GM18520 (cell line): ENCODE data around the gene ATAD3B.
"Not testable (repeated sequence)": the region's sequence is repeated elsewhere in the genome, so short reads cannot be mapped to it uniquely, and the experiment has no call there.

Source experiments
- ATAC-seq: cut with Tn5 transposase; IDR thresholded peaks from one replicate; pipeline ENCODE4 v1.9.1; 2021; ENCODE audit not compliant: unreplicated experiment

ATAD3B gene

DNA sequence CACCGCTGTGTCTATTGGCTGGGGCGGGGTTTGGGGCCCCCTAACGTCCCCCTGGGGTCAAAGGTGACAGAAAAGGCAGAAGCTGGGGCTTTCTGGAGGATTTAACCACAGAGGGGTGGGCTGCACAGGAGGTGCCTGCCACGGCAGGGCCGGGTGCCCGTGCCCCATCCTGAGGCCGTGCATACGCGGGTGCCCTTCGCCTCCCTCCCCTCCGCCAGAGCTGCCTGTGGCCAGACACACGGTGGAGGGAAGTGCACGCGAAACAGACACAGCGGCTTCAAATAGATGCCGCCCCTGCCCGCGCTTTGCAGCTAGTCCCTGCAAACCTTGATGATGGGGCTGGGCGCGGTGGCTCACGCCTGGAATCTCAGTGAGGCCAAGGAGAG is 37.9 kb downstream of the ATAD3B start:
- ATAC-seq, result not testable (repeated sequence)

DNA sequence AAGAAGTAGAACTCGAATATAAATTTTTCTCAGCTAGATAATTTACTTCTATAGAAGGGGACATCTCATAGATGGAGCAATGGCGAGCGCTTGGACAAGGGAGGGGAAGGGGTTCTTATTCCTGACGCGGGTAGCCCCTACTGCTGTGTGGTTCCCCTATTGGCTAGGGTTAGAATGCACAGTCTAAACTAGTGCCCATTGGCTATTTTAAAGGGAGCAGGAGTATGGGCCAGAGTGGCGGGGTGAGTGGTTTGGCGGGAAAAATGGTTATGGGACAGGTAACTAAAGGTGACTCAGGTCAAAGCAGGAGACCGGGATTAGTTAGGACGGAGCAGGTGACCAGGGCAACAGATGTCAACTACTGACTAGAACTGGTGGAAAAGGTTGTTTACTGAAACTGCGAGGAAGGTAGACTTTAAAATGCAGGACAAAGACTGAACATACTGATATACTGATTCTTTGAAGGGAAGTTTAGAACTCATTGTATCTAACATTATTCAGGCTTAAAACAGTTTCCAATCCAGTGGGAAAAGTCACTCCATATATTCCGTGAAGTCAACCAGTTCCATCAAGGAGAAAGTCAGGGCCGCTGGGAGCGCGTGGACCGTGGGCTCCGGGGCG is 39.5 kb downstream of the ATAD3B start:
- no peak for ATAC-seq

DNA sequence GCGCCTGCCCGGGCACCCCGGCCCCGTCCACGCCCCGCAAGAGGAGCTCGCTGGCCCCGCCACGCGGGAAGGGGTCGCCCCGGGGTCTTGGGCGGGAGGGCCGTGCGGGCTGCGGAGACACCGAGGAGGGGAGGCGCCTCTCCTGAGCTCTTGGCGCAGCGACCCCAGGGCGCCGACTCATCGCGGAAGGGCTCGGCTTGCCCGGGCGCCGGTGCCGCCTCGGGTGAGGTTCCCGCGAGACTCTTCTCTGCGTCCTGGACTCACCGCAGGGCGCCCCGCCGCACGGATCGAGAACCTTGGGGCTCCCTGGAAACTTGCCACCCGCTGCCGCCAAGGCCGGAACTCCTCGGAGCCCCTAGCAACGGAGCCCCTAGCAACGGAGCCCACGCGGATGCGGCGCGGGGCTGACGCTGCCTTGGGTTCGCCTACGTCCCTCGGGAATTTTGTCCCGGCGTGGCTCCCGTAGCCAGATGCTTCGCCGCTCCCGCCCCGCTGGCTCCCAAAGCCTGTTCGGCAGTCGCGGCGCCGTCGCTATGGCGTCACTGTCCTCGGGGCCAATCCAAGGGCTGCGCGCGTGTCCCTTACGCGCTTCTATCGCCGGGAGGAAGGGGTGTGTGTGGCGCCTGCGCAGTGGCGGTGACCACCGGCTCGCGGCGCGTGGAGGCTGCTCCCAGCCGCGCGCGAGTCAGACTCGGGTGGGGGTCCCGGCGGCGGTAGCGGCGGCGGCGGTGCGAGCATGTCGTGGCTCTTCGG is 40.1 kb downstream of the ATAD3B start, which contains the start of gene ATAD3A:
TSS of gene ATAD3A (plus strand) at position 630 of the 753 bp plus-strand sequence. CDS start at position 737, 107 bp downstream.
- ATAC-seq, result peak; percentile 84

DNA sequence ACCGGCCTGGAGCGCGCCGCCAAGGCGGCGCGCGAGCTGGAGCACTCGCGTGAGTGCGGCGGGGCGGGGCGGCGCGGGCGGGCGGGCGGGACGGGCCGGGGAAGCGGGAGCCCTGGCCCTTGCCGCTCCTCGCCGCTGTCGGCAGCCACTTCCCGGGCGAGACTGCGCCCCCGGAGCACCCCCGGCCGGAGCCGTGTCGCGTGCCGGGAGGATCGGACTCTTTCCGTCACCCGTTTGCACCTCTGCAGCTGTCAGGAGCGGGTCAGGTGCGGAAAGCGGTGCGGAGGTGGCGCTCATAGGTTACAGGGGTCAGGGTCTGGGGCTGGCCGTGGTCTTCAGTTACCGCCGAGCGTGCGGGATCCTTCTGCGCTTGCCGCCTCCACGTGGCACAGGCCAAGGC is 40.9 kb downstream of the ATAD3B start:
- not testable (repeated sequence) for ATAC-seq

DNA sequence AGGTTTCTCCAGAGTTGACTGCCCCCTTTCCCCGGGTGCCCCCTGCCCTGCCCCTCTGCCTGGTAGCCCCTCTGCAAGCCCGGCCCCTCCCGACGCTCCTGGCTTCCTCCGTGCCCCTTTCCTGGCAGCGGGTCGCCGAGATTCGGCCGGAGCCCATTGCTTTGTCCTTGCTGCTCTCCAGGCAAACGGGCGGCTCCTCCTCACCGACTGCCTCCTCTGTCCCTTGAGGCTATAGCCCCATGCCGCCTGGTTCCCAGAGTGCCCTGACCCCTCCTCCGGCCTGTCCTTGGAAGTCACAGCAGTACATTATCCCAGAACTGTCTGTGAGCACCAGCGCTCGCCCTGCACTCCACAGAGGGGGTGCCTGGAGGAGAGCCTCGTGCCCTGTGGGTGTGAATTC is 42.1 kb downstream of the ATAD3B start:
- not testable (repeated sequence) for ATAC-seq

DNA sequence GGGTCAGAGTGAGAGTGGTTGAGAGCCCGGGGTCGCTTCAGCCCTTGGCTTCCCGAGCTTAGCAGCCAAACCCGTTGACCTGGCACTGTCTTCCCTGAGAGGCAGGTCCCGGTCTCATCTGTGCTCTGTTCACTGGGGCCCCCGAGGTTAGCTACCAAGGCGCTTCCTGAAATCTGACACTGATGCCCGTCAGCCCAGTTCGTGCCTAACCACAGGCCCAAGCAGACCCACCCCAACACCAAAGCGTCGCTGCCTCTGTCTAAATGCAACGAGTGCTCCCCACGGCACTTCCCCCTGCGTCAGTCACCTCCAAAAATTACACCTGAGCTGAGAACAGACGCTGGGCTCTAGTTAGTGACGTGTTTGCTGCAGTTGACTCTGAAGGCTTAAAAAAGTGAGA is 42.8 kb downstream of the ATAD3B start:
- ATAC-seq, result not testable (repeated sequence)

DNA sequence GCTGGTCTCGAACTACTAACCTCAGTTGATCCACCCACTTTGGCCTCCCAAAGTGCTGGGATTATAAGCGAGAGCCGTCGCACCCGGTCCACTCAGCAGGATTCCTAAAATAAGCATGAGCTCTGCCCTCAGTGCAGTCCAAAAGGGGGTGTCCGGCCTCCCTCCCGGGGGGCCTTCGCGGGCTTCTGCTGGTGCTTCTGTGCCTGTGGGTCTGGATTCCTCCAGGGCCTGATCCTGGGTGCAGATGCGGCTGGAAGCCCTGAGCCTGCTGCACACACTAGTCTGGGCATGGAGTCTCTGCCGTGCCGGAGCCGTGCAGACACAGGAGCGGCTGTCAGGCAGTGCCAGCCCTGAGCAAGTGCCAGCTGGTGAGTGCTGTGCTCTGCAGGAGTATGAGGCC is 45.4 kb downstream of the ATAD3B start:
- ATAC-seq, result not testable (repeated sequence)

DNA sequence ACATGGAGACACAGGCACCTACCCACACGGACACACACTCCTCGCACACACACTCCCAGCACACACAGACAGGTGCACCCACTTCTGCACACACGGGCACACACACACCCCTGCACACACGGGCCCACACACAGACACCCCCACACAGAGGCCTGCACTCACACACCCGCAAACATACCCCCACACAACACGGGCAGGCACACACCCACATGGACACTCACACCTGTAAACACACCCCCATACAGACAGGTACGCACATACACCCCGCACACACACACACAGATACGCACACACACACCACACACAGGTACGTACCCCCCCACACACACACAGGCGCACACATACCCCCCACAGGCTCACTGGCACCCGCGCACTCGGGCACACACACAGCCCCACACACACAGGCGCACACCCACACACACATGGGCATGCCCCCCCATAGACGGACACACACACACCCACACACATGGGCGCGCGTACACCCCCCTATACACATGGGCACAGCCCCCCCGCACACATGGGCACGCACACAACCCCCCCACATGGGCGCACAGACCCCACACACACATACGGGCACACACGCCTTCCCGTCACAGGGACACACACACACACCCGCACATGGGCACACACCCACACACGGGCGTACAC is 46.5 kb downstream of the ATAD3B start:
- ATAC-seq, result no peak

DNA sequence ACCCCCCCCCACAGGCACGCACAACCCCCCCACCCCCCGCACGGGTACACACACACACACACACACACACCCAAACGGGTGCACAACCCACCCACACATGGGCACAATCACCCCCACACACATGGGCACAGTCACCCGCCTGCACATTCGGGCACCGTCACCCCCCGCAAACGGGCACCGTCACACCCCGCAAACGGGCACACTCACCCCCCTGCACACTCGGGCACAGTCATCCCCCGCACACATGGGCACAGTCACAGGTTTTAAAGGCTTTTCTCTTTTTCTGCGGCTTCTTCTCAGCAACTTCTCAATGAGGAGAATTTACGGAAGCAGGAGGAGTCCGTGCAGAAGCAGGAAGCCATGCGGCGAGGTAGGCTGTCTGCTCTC is 47.0 kb downstream of the ATAD3B start:
- ATAC-seq, result not testable (repeated sequence)

DNA sequence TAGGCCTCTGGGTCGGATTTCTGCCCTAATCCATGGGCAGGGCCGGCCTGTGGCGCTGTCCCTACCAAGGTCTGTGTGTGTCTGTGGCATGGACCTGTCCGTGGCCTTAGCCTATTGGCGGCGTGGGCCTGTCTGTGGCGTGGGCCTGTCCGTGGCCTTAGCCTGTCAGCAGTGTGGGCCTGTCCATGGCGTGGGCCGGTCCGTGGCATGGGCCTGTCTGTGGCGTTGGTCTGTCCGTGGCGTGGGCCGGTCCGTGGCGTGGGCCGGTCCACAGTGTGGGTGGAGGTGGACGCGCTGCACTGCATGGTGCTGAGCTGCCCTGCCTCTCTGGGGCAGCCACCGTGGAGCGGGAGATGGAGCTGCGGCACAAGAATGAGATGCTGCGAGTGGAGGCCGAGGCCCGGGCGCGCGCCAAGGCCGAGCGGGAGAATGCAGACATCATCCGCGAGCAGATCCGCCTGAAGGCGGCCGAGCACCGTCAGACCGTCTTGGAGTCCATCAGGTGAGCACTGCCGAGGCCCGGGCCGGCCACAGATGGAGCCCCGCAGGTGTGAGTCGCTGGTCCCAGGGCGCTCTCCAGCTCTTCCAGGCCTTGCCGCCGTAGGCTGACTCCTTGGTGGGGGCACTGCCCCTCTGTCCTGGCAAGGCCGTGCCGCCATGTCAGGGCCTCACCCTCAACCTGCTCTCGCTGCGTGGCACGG is 48.4 kb downstream of the ATAD3B start:
- ATAC-seq, result not testable (repeated sequence)

DNA sequence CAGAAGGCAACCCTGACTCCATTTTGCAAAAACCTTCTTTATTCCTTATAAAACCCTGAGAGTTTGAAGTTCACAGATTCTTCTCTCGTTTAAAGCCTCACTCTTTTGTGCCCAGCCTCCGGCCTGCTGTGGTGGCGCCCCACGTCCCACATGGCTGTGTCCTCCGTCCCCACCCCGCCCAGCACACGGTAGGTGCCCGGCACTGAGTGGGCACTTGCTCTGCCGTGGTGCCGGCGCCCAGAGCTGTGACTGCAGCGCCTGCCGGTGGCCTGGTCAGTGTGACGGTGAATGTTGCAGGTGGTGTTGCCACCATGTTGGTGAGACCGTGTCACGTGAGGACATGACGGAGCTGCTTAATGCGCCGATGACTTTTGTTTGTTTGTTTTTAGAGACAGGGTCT is 49.8 kb downstream of the ATAD3B start:
- no peak for ATAC-seq

DNA sequence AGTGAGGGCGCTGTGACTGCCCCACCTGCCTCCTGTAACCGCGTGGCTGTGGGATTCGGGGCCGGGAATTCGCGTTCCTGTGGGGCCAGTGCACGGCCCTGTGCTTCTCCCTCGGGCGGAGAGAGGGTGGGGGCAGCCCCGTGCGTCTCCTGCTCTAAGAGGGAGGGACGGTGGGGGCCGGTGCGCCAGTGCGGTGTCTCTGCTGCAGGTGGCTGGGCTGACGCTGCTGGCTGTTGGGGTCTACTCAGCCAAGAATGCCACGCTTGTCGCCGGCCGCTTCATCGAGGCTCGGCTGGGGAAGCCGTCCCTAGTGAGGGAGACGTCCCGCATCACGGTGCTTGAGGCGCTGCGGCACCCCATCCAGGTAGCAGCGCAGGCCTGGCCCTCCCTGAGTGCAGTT is 51.0 kb downstream of the ATAD3B start:
- ATAC-seq, result not testable (repeated sequence)

DNA sequence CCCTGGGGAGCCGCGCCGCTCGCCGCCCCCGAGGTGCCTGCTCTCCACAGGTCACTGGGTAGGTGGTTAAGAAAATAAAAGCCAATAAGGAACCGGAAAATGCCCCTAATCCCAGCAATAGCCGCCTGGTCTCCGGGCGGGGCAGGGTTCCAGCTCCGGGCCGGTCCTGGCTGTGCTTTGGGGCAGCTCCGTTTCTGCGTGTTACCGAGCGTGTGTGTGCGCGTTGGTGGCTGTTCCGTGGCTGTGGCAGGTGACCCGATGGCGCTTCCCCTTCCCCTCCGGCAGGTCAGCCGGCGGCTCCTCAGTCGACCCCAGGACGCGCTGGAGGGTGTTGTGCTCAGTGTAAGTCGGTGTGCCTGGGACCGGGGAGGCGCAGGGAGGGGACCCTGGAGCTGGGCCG is 51.7 kb downstream of the ATAD3B start:
- not testable (repeated sequence) for ATAC-seq

DNA sequence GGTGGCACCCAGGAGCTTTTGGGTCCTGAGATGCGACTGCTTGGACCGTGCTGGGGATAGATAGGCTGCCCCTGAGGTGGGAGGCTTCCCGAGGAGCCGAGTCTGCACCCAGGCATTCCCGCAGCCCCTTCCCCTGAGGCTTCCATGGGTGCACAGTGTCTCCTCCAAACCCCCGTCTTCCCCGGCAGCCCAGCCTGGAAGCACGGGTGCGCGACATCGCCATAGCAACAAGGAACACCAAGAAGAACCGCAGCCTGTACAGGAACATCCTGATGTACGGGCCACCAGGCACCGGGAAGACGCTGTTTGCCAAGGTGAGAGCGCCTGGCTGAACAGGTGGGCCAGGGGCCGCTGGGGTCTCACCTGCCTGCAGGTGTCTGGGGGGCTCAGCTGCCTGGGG is 52.1 kb downstream of the ATAD3B start:
- ATAC-seq, result not testable (repeated sequence)

DNA sequence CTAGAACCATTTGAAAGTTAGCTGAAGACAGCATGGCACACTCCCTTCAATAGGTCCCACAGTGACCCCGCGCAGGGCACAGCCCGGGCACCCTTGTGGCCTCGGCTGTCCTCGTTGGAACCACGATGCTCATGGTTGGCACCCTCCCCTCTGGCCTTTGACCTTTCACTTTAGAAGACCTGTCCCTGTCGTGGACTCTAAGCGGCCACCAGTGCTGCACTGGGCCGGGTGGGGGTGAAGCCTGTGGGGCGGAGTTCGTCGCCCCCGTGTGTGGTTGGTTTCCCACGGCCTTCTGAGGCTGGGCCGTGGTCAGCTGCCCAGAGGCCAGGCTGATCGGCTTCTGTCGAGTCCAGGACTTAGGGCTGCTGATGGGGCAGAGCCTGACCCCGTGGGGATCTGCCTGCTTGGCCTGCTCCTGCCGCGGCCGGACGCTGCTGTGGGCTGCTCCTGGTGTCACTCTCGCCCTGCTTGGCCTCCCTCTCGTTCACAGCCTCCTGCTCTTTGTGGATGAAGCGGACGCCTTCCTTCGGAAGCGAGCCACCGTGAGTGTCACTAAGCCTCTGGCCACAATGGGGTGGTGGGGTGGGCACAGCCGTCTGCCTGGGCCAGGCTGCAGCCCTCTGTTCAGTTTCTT is 53.3 kb downstream of the ATAD3B start:
- ATAC-seq, result not testable (repeated sequence)

DNA sequence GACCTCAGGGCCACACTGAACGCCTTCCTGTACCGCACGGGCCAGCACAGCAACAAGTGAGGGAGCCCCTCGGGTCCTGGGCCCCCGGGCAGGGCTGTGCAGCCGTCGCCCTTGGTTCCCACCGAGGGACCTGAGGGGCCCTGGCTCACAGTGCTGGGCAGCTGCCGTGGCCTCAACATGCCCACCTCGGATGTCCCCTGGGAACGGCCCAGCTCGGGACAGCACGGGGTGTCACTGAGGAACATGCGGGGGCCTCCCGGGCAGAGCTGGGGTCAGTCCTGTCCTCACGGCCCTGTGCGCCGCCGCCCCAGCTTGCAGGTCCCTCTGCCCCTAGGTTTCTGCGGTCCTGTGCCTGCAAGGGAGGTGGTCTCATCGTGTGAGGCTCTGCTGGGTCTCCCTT is 54.9 kb downstream of the ATAD3B start:
- ATAC-seq, result not testable (repeated sequence)

DNA sequence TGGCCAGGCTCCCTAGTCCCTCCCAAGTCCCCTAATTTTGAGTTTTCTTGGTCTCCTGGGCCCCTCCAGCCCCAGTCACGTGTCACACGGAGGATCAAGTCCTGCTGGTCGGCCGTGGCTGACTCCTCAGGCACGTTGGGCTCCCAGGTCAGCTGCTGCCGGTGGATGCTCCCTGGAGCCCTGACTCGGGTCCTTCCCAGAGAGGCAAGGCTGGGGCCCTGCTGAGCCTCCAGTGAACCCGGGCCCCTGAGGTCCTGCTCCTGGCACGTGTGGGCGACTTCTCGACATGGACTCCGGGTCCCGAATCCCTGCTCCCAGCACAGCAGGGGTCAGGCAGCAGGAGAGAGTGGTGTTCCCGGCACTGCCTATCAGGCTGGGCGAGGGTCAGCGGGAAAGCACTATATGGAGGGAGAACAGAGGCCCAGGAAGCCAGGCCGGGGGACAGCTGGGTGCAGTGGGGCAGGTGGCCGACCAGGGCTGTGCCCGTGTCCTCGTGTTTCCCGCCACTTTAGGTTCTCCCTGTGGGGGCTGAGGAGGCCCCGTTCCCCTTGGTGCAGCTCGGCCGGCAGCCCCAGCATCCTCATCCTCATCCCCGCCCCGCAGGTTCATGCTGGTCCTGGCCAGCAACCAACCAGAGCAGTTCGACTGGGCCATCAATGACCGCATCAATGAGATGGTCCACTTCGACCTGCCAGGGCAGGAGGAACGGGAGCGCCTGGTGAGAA is 55.7 kb downstream of the ATAD3B start:
- no peak for ATAC-seq

DNA sequence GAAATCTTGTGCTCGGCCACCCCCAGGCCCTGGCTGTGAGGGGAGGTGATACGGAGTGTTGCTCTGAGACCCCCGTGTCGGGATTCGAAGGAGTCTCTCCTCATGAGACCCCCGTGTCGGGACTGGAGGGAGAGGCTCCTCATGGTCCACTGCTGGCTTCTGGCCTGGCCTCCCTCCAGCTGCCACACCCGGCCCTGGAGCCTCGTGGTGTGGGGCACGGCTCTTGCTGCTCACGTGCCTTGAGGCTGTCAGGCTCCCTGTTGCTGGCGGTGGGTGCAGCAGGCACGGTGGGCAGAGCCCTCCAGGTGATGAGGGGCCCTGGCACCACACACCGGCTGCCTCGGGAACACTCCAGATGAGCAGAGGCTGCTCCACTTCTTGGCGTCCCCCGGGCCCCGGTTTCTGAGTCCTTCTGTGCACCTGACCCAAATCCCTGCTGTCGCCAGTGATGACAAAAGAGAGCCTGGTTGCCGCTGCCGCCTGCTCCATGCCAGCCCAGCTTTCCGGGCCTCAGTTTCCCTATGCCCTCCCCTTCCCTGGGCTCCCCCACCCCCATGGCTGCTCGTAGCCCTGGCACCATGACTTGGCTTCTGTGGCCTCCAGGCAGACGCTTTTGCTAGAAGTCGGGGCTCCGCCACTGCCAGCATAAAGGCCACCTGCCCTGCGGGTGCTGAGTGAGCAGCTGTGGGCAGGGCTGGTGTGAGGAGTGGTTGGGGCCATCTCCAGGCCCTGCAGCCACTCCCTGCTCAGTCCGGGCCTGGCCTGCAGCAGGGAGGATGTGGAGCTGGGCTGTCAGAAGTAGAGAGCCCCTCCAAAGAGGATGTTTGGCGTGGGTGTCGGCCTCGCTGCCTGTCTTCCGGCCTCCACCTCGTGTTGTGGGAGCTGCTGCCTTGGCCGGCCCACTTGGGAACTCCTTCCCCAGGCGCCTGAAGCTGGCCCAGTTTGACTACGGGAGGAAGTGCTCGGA is 57.0 kb downstream of the ATAD3B start:
- no peak for ATAC-seq

DNA sequence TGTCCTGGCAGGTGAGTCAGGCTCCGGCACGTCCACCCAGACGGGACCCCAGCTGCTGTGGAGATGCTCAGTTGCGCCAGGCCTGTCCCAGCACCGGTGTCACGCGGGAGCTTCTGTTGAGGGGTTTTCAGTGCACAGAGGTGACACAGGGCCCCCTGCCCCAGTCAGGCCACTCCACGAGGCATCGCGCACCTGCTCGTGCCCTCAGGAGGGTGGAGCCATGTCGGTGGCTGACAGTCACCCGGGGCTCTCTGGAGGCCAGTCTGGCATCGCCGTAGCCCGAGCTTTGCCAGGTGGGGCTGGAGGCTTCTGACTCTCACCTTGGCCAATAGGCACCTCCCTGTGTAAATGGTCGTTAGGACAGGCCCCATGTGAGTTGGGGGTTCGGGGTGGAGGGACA is 57.8 kb downstream of the ATAD3B start:
- ATAC-seq, result no peak
